Psoas muscle (tissue), 8 donors: Measurements from ENCODE around the gene CASTOR1. TPM values are rescaled to one million over a fixed set of nuclear protein-coding genes. Genes with fewer than 3 reads are reported as not detected.

Source experiments
- ATAC-seq, 4 donors: fragments of 200-7000 bp; cut with Tn5 transposase; one replicate each; pipeline ENCODE4 v1.9.1; 2020; ENCODE audit warnings: moderate library complexity in 3 of 4, mild to moderate bottlenecking in 2 of 4
- DNase-seq, 2 donors: peaks; one replicate each; pipeline ENCODE4 v3.0.0-alpha.2; 2020
- H3K27ac ChIP-seq: fragments of 200-600 bp; one replicate; pipeline ENCODE4 v1.8.0; 2022
- H3K27me3 ChIP-seq, 3 donors: fragments of 200-600 bp in 1 of 3; one replicate each; pipeline versions ENCODE4 v1.6.1 to v1.8.0; 2013 to 2022; ENCODE audit warnings: low read length in 2 of 3, mild to moderate bottlenecking in 2 of 3, moderate library complexity in 1 of 3; ENCODE audit not compliant: insufficient read depth in 3 of 3
- H3K36me3 ChIP-seq, 2 donors: fragments of 200-600 bp in 1 of 2; one replicate each; pipeline versions ENCODE4 v1.6.1 to v1.8.0; 2013 to 2022; ENCODE audit warnings: low read depth in 1 of 2, mild to moderate bottlenecking in 1 of 2, moderate library complexity in 1 of 2; ENCODE audit not compliant: insufficient read depth in 1 of 2
- H3K4me1 ChIP-seq: fragments of 200-600 bp; one replicate; pipeline ENCODE4 v1.8.0; 2022
- H3K4me3 ChIP-seq: fragments of 200-600 bp; one replicate; pipeline ENCODE4 v1.8.0; 2022; ENCODE audit warnings: mild to moderate bottlenecking
- H3K9me3 ChIP-seq: fragments of 200-600 bp; one replicate; pipeline ENCODE4 v1.8.0; 2022
- WGBS, 3 donors: extraction: QIAGEN DNeasy Blood & Tissue Kit; methylation state at CpG; one replicate each; pipeline versions ENCODE4 v1.1.6 to v1.1.7; 2013; 5-methylcytosine and 5-hydroxymethylcytosine counted together
- intact Hi-C, 2 donors: fragments of 100-400 bp; cut with DNase I; formaldehyde crosslinking; loops; one replicate each; pipeline versions ENCODE4 v1.11.0 to v1.14.2; 2022
- polyA plus RNA-seq, 3 donors: library from polyadenylated mRNA; stranded (reverse); fragments of 200-250 nt; gene quantifications; one replicate each; pipeline ENCODE4 v1.2.3, GENCODE V29; 2013
- total RNA-seq, 4 donors: library from RNA; stranded (reverse); fragmentation: NEBNext Ultra II Directional in 2 of 4; extraction: Animal tissue kit (Norgen Biotek cat#: 25700) in 2 of 4; gene quantifications; one replicate each; pipeline versions ENCODE4 v1.2.1 to v1.2.4, GENCODE V29; 2021 to 2023
- TF ChIP-seq, protein P1 (sequence below): fragments of 200-600 bp; IDR thresholded peaks from one replicate; pipeline ENCODE4 v1.8.0; 2022; ENCODE audit warnings: antibody characterized with exemption
- donor health status: healthy with polysubstance abuse.
- donor health status: DM: no; HTN: no; CAD: no; lungs with moderate emphysema.
- donor health status: Bipolar disorder and iron deficiency.
- donor health status: healthy.
- donor health status: DM: yes; HTN: yes; CAD: no.
- donor health status: DM: no; HTN: no; CAD: no.
- donor health status: DM: no; HTN: no; CAD: no.
- donor health status: DM: yes; HTN: yes; CAD: no.

CASTOR1 gene
- total and polyA plus RNA-seq, 7 donors = 0.44 to 5.1 (median 2.9) TPM

- Histone ChIP-seq H3K4me3 (no peak overlapping the region), H3K27ac (no peak overlapping the region), H3K27me3 (peaks cover 0 to 51% (median 18%) of the 10 kb centered on the region in 3 donors), H3K9me3 (no peaks in the 10 kb centered on the region), H3K4me1 (peaks cover 4% of the 10 kb centered on the region), H3K36me3 (no peaks in the 10 kb centered on the region)
- DNase-seq = no peak
- 87 to 94% (median 88%) methylated on average over 5 of the region's 5 CpGs for WGBS, 3 donors
- TF ChIP-seq, protein P1, sequence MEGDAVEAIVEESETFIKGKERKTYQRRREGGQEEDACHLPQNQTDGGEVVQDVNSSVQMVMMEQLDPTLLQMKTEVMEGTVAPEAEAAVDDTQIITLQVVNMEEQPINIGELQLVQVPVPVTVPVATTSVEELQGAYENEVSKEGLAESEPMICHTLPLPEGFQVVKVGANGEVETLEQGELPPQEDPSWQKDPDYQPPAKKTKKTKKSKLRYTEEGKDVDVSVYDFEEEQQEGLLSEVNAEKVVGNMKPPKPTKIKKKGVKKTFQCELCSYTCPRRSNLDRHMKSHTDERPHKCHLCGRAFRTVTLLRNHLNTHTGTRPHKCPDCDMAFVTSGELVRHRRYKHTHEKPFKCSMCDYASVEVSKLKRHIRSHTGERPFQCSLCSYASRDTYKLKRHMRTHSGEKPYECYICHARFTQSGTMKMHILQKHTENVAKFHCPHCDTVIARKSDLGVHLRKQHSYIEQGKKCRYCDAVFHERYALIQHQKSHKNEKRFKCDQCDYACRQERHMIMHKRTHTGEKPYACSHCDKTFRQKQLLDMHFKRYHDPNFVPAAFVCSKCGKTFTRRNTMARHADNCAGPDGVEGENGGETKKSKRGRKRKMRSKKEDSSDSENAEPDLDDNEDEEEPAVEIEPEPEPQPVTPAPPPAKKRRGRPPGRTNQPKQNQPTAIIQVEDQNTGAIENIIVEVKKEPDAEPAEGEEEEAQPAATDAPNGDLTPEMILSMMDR = no peak
- ATAC-seq = no peak
- intact Hi-C loops = no loop called here
Observed at GRCh38 chr22:30244641-30245040, 44.7 kb downstream of the CASTOR1 start.

DNA sequence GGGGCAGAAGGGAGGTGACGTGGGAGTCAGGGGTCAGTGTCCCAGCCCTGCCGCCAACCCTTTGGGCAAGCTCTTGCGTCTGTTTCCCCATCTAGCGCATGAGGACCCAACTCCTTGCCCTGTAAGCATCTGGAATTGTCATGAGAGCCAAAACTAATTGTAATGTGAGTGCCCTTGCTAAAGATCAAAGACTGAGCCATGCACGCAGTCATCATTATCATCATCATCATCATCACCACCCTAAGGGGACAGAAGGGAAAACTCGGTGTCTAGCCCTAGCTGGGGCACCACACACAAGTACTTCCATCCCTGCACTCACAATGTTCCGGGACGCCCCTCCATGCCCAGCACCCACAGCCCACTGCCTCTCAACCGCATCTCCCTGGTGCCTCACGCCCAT, 45.2 kb downstream of the CASTOR1 start:
- H3K4me1 ChIP-seq = peaks cover 4% of the 10 kb centered on the region
- WGBS, 3 donors = 92 to 95% (median 95%) methylated on average over 10 of the region's 10 CpGs
- DNase-seq = no peak
- H3K4me3 ChIP-seq = no peak overlapping the region
- ATAC-seq = no peak
- no peak overlapping the region for H3K27ac ChIP-seq
- intact Hi-C loops = no loop called here
- no peaks in the 10 kb centered on the region for H3K36me3 ChIP-seq
- no peaks in the 10 kb centered on the region for H3K9me3 ChIP-seq
- TF ChIP-seq, protein P1 = no peak
- H3K27me3 ChIP-seq = peaks cover 0 to 47% (median 19%) of the 10 kb centered on the region in 3 donors

GRCh38 chr22:30243661-30244060, 45.6 kb downstream of the CASTOR1 start:
- TF ChIP-seq, protein P1 = no peak
- no peak for DNase-seq
- Histone ChIP-seq H3K9me3 (no peaks in the 10 kb centered on the region), H3K4me3 (no peak overlapping the region), H3K4me1 (peaks cover 4% of the 10 kb centered on the region), H3K27ac (no peak overlapping the region), H3K27me3 (peaks cover 0 to 43% (median 20%) of the 10 kb centered on the region in 3 donors), H3K36me3 (no peaks in the 10 kb centered on the region)
- no peak for ATAC-seq
- intact Hi-C loops = no loop called here
- 93 to 95% (median 95%) methylated on average over 22 of the region's 22 CpGs for WGBS, 3 donors

GRCh38 chr22:30241576-30242371, 47.5 kb downstream of the CASTOR1 start:
- DNase-seq = no peak
- intact Hi-C loops = no loop called here
- peaks cover 0 to 28% (median 15%) of the 10 kb centered on the region in 3 donors for H3K27me3 ChIP-seq
- peaks cover 4% of the 10 kb centered on the region for H3K4me1 ChIP-seq
- H3K27ac ChIP-seq = no peak overlapping the region
- no peaks in the 10 kb centered on the region for H3K36me3 ChIP-seq
- no peaks in the 10 kb centered on the region for H3K9me3 ChIP-seq
- TF ChIP-seq, protein P1 = no peak
- no peak for ATAC-seq
- 61 to 66% (median 61%) methylated on average over 13 to 15 of the region's 15 CpGs for WGBS, 3 donors
- no peak overlapping the region for H3K4me3 ChIP-seq
